Activated CD8-positive, alpha-beta memory T cell treated with anti-CD3 and anti-CD28 coated beads for 36 hours (primary cell): Measurements from ENCODE around the gene RNF44. TPM values are rescaled to one million over a fixed set of nuclear protein-coding genes. Genes with fewer than 3 reads are reported as not detected.

Experiments
- CTCF ChIA-PET: fragments of 350-600 bp; sonication (Branson Sonifier 250); formaldehyde crosslinking; loops from one replicate; lab custom pipeline; 2021; ENCODE audit warnings: antibody characterized with exemption; lab: Charles Lee
- POLR2A ChIA-PET: fragments of 350-600 bp; sonication (Branson Sonifier 250); formaldehyde crosslinking; loops from one replicate; lab custom pipeline; 2021; ENCODE audit warnings: antibody characterized with exemption; lab: Charles Lee
- total RNA-seq, 2 experiments: library from RNA; stranded (reverse); gene quantifications; one replicate each; pipeline ENCODE4 v1.2.3, GENCODE V29; 2021

The RNF44 gene
- total RNA-seq, 2 experiments from 2014 or later: 47.2 to 50.5 TPM

GRCh38 chr5:176529741-176530141 lies 7.5 kb downstream of the RNF44 start:
- ChIA-PET POLR2A (interaction anchor here (0.9 kb wide), 1 partner anchor 13 kb away, joined by 4 read pairs; no protein-coding TSS in a partner anchor), CTCF (interaction anchor here (0.6 to 1.3 kb wide), 3 partner anchors 13 to 115 kb away, joined by 3 to 5 read pairs (median 4); partner anchors contain the start of gene FAF2)

- CTCF ChIA-PET: interaction anchor here (0.6 to 1.0 kb wide), 2 partner anchors 80 to 116 kb away, joined by 3 to 4 read pairs; partner anchors contain the start of gene FAF2
- POLR2A ChIA-PET: interaction anchor here (0.9 kb wide), 1 partner anchor 13 kb away, joined by 4 read pairs; no protein-coding TSS in a partner anchor
Measured at GRCh38 chr5:176529116-176529740, 8.0 kb downstream of the RNF44 start.

GRCh38 chr5:176528761-176529115 lies 8.5 kb downstream of the RNF44 start:
- CTCF ChIA-PET: no interaction called here
- POLR2A ChIA-PET: no interaction called here

DNA sequence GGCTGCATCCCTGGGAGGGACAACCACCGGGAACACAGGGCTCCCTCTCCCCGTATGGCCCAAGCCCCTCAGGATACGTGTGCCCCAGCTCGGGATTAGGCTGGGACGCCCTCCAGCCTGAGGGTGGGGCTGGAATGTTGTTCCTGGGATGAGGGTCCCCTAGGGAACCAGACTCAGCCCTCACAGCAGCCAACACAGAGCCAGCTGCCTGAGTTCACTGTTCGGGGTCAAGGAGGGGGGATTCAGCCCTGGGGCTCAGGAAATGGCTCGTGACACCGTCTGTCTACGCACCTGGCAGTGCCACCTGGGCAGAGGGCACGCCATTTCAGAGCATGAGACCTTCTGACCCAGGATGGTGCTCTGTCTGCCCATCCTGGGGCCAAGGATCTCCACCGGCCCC lies 8.9 kb downstream of the RNF44 start:
- POLR2A ChIA-PET: no interaction called here

DNA sequence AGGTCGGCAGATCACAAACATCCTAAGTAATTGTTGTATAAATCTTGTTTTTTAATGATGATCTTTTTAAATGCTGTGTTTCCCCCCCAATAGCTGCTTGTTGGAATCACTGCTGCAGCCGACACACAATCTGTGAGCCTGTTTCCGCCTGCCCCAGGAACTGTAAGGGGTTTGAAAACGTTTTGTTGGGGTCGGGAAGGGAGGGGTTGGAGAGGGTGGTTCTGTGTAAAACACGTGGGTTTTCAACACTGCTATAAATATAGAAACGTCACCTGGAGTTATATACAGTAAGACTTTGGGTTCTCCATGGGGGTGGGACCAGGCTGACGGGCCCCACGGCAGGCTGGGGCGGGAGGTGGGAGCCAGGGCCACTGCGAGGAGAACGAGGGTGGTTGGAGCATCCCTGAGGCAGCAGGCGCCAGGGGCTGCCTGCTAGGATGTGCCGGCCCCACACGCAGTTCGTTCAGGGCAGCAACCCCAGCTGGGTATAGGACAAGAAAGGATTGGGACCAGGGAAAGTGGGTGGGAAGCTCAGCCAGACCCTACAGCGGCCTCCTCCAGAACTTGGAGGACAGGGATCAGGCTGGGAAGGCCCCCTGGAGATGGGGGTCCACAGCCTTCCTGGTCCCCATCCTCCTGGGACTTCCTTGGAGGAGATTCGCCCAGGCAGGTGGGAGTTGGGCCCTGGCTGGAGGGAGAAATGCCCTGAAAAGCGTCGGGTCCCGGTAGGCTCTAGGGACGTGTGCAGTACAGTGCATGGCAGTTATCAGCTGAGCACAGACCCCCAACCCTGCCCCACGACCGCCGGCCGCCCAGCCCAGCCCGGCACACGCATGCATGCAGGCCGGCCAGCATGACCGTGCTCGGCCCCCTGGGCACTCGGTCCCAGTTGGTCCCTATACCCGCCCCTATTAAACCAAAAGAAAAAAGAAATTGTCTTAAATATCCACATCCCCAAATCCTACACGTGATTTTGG lies 9.7 kb downstream of the RNF44 start:
- ChIA-PET CTCF (no interaction called here), POLR2A (no interaction called here)

More for the DNA sequence above, 8.9 kb downstream of the RNF44 start:
- CTCF ChIA-PET: no interaction called here

- CTCF ChIA-PET: no interaction called here
- POLR2A ChIA-PET: no interaction called here
Measured at GRCh38 chr5:176526462-176526861, 10.7 kb downstream of the RNF44 start.

DNA sequence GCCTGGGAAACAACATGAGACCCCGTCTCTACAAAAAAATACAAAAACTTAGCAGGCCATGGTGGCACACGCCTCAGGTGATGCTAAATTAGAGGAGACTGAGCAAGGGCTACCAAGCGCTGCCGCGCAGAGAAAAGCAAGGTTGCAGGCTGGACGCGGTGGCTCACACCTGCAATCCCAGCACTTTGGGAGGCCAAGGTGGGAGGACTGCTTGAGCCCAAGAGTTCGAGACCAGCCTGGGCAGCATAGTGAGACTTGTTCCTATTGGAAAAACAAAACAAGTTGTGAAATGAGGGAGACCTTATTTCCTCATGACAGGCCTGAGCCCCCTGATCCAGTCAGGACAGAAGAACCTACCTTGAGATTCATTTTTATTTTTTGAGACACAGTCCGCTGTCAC lies 11.5 kb downstream of the RNF44 start:
- POLR2A ChIA-PET: interaction anchor here (0.5 kb wide), 1 partner anchor 62 kb away, joined by 3 read pairs; no protein-coding TSS in a partner anchor
- CTCF ChIA-PET: no interaction called here

DNA sequence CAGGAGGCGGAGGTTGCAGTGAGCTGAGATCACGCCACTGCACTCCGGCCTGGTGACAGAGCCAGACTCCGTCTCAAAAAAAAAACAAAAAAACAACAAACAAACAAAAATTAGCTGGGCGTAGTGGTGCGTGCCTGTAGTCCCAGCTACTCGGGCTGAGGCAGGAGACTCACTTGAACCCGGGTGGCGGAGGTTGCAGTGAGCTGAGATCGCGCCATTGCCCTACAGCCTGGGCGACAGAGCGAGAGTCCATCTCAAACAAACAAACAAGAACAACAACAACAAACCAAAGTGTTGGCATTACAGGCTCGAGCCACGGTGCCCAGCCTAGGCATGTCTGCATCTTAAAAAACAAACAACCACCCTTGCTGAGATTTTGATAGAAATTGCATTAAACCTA lies 12.2 kb downstream of the RNF44 start:
- ChIA-PET POLR2A (interaction anchor here (0.8 kb wide), 1 partner anchor 137 kb away, joined by 6 read pairs; the partner anchor contains the start of genes HIGD2A and NOP16), CTCF (no interaction called here)

DNA sequence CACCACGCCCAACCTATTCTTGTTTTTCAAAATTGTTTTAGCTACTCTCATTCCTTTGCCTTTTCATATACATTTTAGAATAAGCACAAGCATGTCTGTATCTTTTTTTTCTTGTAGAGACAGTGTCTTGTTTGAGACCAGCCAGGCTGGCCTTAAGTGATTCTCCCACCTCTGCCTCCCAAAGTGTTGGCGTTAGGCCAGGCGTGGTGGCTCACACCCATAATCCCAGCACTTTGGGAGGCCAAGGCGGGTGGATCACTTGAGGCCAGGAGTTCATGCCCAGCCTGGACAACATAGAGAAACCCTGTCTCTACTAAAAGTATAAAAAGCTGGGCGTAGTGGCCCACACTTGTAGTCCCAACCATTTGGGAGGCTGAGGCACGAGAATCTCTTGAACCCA lies 13.1 kb downstream of the RNF44 start:
- ChIA-PET CTCF (no interaction called here), POLR2A (no interaction called here)

- ChIA-PET POLR2A (no interaction called here), CTCF (no interaction called here)
Measured at GRCh38 chr5:176521699-176522263, 15.4 kb downstream of the RNF44 start.

GRCh38 chr5:176521286-176521685 lies 15.9 kb downstream of the RNF44 start:
- ChIA-PET CTCF (no interaction called here), POLR2A (no interaction called here)

DNA sequence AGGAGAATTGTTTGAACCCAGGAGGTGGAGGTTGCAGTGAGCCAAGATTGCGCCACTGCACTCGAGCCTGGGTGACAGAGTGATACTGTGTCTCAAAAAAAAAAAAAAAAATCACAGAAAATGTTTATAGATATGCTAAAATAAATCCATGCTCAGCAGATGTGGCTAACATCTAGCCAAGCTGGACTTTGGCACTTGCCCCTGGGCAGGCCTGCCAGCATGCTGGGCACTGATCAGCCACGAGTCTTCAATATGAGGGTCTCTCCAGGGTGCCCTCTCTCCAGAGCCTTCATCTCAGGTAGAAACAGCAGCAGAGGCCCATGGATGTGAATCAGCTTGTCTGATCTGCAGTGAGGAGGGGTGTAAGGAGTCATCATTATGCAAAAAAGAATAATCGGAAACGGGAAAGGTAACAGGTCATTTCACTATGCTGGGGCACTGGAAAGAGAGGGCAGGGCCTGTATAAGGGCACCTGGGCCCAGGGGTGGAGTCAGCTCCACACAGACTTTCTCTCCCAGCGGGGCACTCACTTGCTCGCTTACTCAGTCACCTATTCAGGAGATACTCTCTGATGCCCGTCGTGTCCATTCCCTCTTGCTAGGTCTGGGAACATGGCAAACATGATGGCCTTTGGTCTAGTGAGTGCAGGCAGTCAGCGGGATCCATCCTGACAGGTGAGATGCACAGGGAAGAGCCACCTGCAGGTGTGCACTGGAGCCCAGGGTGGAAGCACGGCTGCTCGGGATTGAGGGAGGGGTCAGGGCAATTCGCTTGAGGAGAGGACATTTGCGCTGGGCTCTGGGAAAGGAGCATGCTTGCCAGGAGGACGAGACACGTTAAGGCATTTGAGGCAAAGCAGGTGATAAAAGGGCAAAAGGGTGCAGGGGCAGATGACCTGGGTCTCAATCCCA lies 17.1 kb downstream of the RNF44 start:
- POLR2A ChIA-PET: no interaction called here
- CTCF ChIA-PET: no interaction called here

DNA sequence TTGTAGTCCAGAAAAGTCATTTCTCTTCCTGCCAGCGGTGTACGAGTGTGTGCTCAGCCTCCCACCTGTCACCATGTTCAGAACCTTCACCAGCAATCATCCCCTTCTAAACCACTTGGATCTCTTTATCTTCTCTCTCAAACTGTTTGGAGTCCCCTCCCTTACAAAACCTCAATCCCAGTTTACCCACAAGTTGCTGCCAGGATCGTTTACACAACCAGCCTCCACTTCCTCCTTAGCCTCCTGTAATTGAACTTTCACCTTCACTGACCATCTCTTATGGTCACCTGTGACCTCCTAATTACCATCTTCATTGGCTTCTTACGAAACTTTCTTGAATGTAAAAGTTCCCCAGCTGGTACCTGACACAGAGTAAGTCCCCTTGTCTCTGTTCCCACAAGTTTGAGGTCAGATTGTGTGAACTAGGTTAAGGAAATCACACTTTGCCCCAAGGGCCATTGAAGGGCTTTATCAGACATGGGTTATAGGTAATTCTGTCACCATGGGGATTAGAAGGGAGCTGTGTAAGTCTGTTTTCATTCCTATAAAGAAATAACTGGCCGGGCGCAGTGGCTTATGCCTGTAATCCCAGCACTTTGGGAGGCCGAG lies 20.0 kb downstream of the RNF44 start:
- POLR2A ChIA-PET: no interaction called here
- CTCF ChIA-PET: no interaction called here

DNA sequence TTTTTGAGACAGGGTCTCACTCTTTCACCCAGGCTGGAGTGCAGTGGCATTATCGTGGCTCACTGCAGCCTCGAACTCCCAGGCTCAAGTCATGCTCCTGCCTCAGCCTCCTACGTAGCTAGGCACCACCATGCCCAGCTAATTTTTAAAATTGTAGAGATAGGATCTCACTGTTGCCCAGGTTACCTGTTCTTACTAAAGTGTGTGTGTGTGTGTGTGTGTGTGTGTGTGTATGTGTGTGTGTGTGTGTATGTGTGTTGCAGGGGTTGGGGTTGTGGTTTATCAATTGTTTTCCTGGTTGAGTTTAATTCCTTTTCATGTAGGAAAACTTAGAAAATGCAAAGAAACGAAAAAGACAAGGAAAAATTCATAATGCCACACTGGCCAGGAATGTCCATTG lies 21.8 kb downstream of the RNF44 start:
- CTCF ChIA-PET: no interaction called here
- POLR2A ChIA-PET: no interaction called here

GRCh38 chr5:176514244-176514950 lies 22.8 kb downstream of the RNF44 start:
- CTCF ChIA-PET: interaction anchor here (0.6 kb wide), 1 partner anchor 60 kb away, joined by 3 read pairs; no protein-coding TSS in a partner anchor
- POLR2A ChIA-PET: no interaction called here

DNA sequence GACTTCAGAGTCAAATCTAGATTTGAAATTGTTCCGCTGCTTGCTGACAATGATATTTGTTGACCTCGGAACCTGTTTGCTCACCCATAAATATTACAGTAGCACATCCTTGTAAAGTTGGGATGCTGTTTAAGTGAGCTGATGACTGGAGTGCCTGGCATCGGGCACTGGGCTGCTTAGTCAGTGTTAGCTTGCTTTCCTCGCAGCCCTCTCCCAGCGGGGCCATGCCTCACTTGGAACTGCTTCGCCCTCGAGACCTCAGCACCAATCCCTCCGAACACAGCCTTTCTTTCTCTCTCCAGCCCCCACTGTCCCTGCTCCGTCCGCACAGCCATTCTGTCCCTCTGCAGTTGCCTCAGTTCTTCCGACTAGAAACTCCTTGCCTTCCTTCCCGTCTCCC lies 23.4 kb downstream of the RNF44 start:
- POLR2A ChIA-PET: no interaction called here

DNA sequence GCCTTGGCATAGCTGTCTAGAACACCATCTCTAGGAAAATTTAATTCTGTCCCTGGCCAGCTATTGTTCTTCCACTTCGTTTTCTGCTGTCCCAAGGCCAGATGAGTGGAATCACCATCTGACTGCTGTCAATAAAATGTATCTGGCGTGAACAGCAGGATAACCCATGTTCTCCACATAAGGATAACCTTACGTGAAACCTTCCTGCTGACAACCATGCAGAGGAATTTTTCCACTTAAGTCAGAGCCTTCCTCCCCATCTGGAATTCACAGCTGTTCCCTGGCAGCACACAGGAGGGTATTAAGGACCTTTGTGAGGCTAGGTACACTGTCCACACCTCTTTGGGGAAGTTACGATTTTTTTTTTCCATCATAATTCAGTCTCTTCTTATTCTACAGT lies 28.6 kb downstream of the RNF44 start:
- CTCF ChIA-PET: interaction anchor here (0.9 kb wide), 1 partner anchor 60 kb away, joined by 3 read pairs; the partner anchor contains the start of gene FAF2
- POLR2A ChIA-PET: no interaction called here

More for the DNA sequence above, 23.4 kb downstream of the RNF44 start:
- CTCF ChIA-PET: interaction anchor here (0.6 kb wide), 1 partner anchor 59 kb away, joined by 3 read pairs; no protein-coding TSS in a partner anchor

GRCh38 chr5:176507911-176508310 lies 29.3 kb downstream of the RNF44 start:
- CTCF ChIA-PET: interaction anchor here (0.9 kb wide), 1 partner anchor 60 kb away, joined by 3 read pairs; the partner anchor contains the start of gene FAF2
- POLR2A ChIA-PET: no interaction called here
